DMS 273 (cell line): ENCODE results near the gene PSMB11.
A peak's percentile ranks its signal among the peaks of the same experiment; 100 is the strongest.
"Not testable (repeated sequence)": the region's sequence is repeated elsewhere in the genome, so short reads cannot be mapped to it uniquely, and the experiment has no call there.

Experiments
- DNase-seq: peaks from one replicate; lab custom pipeline; 2025; ENCODE audit not compliant: unreplicated experiment; lab: John Stamatoyannopoulos, UW

The PSMB11 gene

DNA sequence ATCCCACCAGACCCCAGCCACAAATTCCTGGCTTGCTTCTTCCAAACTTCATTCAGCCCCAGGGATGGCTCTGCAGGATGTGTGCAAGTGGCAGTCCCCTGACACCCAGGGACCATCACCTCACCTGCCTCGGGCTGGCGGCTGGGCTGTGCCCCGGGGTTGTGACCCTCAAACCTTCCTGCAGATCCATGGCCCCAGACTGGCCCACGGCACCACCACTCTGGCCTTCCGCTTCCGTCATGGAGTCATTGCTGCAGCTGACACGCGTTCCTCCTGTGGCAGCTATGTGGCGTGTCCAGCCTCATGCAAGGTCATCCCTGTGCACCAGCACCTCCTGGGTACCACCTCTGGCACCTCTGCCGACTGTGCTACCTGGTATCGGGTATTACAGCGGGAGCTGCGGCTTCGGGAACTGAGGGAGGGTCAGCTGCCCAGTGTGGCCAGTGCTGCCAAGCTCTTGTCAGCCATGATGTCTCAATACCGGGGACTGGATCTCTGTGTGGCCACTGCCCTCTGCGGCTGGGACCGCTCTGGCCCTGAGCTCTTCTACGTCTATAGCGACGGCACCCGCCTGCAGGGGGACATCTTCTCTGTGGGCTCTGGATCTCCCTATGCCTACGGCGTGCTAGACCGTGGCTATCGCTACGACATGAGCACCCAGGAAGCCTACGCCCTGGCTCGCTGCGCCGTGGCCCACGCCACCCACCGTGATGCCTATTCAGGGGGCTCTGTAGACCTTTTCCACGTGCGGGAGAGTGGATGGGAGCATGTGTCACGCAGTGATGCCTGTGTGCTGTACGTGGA is at the start of gene PSMB11:
PSMB11 (plus strand) TSS at position 51 of the 804 bp plus-strand sequence; CDS start at position 65, 14 bp downstream.
- no peak for DNase-seq

GRCh38 chr14:22993517-22993916 is 48.5 kb upstream of the PSMB11 start:
- no peak for DNase-seq

DNA sequence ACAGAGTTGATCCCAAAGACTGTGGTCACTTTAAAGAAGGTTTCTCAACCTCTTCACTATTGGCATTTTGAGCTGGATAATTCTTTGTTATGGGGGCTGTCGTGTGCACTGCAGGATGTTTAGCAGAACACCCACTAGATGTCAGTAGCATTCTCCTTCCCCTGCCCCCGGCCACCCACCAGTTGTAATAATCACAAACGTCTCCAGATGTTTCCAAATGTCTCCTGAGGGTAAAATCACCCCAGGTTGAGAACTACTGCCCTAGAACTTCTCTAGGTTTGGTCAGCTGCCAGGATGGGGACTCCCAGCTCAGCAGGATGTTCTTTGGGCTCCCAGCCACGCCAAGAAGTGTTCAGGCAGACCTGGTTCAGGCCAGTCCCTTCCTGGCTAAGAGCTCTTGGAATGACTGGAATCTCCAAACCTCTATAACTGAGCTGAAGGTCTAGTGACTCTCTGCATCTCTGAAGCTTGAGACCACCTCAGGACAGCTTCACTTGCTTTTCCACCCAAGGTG is 47.2 kb upstream of the PSMB11 start:
- DNase-seq: peak; percentile 85

- no peak for DNase-seq
These were observed 46.0 kb upstream of the PSMB11 start for GRCh38 chr14:22995889-22996625.

GRCh38 chr14:22996768-22997654 is 45.0 kb upstream of the PSMB11 start:
- DNase-seq: peak; percentile 96

DNA sequence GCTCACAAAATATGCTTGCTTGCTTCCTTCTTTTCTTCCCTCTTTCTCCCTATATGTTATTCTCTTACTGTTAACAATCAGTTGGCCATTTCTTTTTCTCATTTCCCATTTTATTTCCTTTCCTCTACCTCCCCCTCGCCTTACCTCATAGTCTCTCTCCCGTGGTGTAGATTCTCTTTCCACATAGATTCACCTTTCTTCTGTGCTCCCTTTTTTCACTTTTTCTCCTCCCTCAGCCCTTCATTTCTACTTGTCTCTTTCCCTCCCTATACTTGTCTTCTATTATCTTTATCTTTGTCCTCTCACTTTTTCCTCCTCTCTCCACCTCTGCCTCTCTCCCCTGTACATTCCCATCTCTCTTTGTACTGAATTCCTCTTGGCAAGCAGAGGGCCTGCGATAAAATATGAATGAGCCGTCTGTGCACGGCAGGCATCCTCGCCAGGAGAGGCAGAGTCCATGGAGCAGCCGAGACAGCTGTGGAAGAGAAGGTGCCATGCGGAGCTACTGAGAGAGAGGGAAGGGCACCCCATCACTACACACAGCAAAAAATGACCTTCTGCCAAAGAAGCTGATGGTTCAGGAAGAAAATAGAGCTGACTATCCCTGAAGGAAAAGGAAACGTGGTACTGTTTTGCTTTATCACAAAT is 44.2 kb upstream of the PSMB11 start:
- DNase-seq: peak; percentile 87

DNA sequence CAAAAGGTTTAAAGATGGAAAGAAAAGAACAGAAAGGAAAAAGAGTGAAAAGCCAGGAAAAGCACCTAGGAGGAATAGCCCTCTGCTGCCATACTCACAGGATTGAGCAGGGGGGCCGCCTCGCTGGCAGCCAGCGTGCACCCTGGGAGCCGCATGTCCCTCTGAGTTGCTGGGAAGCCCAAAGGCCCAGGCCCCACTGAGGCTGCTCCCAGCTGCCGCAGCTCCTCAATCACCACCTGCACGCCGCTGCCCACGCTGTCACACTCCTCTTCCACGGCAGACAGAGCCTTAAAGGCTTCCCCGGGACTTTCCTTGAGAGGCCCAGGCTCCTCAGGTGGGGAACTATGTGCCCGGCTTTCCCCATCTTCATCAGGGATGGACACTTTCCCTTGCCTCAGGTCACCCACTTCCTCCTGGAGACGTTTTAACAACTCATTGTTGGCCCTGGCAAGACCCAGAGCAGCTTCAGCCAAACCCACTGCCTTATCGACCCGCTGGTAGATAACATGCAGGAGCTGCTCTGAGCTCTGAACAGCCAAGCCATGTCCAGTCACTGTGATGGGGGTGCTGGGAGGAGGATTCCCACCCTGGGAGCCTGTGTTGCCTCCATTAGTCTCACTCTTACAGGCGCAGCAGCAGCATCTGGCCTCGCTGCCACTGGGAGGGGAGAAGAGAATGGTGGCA is 43.5 kb upstream of the PSMB11 start:
- peak; percentile 59 for DNase-seq

- DNase-seq: no peak
These were observed 41.2 kb upstream of the PSMB11 start for GRCh38 chr14:23000860-23001259.

DNA sequence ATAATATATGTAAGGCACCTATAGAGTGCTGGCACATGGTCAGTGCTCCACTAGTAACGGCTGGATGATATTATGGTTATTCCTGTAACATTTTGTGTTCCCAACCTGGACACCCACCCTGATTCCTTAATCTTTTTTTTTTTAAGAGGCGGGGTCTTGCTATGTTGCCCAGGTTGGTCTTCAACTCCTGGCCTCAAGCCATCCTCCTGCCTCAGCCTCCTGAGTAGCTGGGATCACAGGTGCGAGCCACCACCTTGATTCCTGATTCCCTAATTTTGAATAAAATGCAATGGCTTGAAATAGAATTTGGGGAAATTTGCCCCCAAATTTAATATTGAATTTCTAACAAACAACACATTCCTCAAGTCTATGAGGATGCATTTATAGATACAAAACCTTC is 39.4 kb upstream of the PSMB11 start:
- DNase-seq: no peak

DNA sequence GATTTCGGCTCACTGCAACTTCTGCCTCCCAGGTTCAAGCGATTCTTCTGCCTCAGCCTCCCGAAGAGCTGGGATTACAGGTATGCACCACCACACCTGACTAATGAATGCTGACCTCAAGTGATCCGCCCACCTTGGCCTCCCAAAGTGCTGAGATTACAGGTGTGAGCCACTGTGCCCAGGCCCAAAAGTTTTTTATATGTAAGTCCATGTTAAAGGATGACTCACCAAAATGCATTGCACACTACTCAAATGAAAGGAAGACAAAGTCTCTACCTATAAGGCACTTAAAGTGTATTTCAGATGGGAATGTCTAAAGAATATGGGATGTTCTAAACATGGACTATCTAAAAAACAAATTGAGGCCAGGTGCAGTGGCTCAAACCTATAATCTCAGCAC is 37.7 kb upstream of the PSMB11 start:
- not testable (repeated sequence) for DNase-seq

GRCh38 chr14:23005451-23006187 is 36.4 kb upstream of the PSMB11 start:
- no peak for DNase-seq

DNA sequence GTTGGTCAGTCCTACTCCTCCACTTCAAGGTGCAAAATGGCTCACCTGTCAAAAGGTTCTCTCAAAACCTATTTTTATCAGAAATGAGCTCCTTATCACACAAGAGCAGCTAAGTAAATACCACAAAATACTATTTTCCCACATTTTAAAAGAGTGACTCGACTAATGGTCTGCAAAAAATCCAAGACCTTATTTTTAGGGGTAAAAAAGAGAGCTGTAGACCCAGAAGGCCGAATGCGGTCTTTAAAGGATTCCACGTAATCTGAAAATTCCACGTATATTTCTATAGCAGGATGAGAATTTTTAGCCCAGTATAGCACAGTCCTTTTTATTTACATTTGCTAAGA is 35.9 kb upstream of the PSMB11 start:
- no peak for DNase-seq

- DNase-seq: peak; percentile 99
These were observed 35.2 kb upstream of the PSMB11 start for GRCh38 chr14:23006544-23007419.

- DNase-seq: peak; percentile 50
These were observed 33.2 kb upstream of the PSMB11 start for GRCh38 chr14:23008831-23009230.

GRCh38 chr14:23009483-23009938 is 32.5 kb upstream of the PSMB11 start:
- peak; percentile 55 for DNase-seq

DNA sequence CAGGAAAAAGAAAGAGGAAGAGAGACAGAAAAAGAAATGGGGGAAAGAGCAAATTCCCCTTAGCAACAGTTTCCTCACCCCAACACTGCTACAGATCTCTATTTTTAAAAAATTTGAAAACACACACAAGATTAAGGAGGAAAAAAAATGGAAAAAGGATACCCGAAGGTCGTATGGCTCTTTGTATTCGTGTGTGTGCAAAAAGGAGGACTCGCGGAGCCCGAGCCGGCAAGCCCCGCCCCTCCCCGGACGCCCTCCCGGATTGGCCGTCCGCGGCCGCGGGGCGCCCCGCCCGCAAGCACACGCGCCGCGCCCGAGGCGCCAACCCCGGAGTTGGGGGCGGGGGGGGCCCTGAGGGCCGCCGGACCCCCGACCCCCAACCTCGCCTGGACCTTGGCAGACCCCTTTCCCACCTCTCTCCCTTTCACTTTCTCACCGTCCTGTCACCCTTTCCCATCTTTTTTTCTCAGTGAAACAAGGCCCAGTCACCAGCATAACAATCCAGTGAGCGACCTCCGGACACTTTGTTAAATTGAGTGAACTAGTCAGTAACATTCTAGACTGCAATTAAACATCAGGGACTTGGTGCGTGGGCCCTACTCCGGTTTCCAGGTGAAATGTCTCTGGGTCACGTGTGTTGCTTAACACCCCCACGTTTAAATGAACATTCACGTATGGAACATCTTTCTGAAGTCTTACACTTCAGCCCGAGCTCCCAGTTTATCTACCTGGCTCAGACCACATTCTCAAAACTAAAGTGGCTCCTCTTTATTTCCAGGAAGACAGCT is 31.9 kb upstream of the PSMB11 start, which contains the start of gene C14orf93:
C14orf93 (minus strand) TSS at position 205 of the 788 bp plus-strand sequence. CDS start 11,120 bp downstream, outside the sequence.
- peak; percentile 89 for DNase-seq

DNA sequence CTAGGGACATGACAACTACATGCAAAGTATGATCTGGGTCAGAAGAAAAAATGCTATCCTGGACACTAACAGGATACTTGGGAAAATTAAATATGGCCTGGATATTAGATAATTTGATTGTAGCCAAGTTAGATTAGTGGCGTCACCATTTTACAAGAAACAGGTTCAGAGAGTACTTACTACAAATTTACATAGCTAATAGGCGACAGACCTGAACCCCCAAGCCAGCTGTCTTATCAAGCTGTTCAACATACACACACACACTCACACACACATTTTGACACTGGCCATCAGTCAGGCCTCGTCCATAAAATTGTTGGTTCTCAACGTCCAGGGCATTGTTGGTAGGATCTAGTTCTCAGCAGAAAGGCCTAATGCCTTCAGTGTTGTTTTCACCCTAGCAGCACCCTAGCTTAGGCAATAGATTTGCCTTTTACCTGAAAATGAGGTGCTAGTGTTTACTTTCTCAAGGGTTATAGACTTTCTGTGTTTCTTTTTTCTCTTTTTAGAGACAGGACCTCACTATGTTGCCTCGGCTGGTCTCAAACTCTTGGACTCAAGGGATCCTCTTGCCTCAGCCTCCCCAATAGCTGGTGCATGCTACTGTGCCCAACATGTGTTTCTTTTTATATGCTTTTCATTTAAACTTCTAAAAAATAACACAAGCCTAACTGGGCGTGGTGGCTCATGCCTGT is 28.8 kb upstream of the PSMB11 start:
- peak; percentile 86 for DNase-seq
